Measurements from ENCODE around the gene SSMEM1.
A peak's percentile ranks its signal among the peaks of the same experiment; 100 is the strongest.
"Not testable (repeated sequence)": the region's sequence is repeated elsewhere in the genome, so short reads cannot be mapped to it uniquely, and the experiment has no call there.

Gene SSMEM1

GRCh38 chr7:130207642-130208041 is at the start of gene SSMEM1:
SSMEM1 (plus strand) TSS chr7:130207860; CDS start chr7:130207911, 51 bp downstream.
- DNase-seq: no peak

DNA sequence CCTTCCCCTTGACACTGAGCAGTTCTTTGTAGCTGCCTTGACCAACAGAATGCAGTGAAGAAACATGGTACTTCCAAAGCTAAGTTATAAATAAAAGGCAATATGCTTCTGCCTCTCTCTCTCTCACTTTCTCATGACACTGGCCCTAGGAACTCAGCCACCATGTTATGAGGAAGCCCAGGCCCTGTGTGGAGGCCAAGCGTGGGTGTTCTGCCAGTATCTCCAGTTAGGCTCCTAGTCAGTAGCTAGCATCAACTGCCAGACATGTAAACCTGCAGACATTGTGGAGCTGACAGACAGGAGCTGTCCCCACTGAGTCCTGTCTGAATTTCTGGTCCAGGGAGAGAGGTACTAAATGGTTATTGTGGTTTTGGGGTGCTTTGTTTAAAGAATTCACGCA is 47.6 kb upstream of the SSMEM1 start:
- DNase-seq: no peak

- no peak for DNase-seq
Observed at GRCh38 chr7:130160455-130160854, 47.2 kb upstream of the SSMEM1 start.

GRCh38 chr7:130162196-130162595 is 45.5 kb upstream of the SSMEM1 start:
- DNase-seq: no peak

DNA sequence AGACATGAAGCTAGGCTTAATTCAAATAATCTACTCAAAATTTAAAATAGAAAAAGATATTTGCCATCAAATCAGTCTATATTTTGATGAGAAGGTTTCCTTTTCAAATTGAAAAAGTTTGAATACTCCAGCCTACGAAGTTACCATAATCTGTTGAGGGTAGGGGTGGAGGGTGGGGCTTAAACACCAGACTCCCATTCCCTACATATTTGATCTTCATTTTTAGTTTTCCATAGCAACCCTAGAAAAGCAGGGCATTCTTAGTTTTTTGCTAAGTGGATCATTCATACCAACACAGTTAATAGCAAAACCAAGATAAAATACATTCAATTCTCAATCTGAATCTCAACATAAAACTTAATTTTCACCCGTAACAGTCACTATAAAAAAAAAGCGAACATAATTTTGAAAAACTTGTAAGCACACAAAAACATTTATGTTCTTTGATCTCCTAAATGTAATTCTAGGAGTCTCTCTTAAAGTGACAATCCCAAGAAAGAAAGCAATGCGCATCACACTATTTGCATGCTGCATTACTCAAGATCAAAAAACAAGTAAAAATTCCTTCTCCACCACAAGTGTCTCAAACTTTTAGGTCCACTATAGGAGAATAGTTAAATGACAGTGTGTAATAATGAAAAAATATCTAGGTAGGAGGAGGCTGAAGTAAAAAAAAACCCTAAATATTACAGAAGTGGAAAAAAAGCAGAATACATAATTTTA is 33.3 kb upstream of the SSMEM1 start:
- no peak for DNase-seq

DNA sequence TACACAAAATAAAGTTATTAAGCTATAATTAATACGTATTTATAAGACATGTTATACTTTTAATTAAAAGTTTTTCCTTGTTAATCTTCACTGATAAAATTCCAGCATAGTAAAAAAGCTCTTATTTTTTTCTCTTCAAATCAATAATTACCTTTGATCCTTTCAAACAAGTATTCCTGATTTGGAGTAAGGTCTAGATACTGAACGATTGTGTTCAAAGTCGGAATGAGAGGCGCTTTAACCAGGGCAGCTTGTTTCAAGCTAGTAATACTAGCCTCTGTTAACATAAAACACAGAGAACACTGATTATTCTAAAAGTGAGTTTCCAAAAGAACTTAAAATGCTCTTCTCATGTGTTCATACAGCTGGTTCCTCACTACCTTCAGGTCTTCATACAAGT is 29.4 kb upstream of the SSMEM1 start:
- DNase-seq: no peak

DNA sequence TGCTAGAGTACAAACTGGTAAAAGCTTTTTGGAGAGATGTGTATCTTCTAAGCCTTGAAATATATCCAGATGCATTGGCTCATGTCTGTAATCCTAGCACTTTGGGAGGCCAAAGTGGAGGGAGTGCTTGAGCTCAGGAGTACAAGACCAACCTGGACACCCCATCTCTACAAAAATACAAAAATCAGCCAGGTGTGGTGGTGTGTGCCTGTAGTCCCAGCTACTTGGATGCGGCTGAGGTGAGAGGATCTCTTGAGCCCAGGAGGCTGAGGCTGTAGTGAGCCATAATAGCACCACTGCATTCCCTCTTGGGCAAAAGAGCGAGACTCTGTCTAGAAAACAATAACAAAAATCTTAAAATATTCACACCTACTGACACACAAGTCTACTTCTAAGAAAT is 28.0 kb upstream of the SSMEM1 start:
- no peak for DNase-seq

GRCh38 chr7:130180571-130181262 is 26.9 kb upstream of the SSMEM1 start:
- DNase-seq: no peak

DNA sequence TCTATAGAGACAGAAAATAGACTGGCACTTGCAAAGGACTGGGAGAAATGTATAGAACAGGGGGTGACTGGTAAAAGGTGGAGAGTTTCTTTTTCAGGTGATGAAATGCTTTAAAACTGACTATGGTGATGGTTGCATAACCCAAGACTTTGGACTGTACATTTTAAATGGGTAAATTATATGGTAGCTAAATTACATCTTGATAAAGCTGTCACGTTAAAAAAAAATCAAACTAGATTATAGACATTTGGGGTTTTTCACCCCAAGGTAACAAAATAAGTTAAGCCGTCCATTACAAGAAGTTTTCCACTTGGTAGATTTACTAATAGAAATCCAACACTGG is 26.4 kb upstream of the SSMEM1 start:
- no peak for DNase-seq

GRCh38 chr7:130182990-130183389 is 24.7 kb upstream of the SSMEM1 start:
- no peak for DNase-seq

DNA sequence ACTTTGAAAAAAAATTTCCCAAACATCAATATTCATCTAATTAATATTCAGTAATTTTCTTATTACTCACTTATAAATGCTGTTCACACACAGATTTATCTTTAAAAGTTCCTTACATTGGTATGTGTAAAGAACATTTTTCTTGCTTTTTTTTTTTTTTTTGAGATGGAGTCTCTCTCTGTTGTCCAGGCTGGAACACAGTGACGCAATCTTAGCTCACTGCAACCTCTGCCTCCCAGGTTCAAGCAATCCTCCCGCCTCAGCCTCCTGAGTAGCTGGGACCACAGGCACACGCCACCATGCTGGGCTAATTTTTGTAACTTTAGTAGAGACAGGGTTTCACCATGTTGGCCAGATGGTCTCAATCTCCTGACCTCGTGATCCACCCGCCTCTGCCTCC is 23.3 kb upstream of the SSMEM1 start:
- DNase-seq: not testable (repeated sequence)

DNA sequence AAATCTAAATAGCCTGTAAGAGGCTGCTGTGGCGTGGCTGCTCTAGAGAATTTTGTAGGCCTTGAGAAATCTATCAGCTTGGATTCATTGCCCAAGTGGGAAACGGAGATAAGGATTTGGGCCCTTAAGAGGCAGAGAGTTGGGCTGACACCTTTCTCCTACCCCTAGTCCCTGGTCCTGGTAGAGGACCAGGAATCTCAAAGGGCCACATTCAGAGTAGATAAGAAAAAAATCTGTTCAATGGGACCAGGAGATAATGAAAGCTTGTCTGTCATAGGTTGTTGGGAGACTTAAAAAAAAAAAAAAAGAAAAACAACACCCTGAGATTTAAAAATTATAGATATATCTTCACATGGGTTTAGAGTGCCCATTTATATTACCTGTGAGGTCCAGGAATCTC is 20.3 kb upstream of the SSMEM1 start:
- no peak for DNase-seq

DNA sequence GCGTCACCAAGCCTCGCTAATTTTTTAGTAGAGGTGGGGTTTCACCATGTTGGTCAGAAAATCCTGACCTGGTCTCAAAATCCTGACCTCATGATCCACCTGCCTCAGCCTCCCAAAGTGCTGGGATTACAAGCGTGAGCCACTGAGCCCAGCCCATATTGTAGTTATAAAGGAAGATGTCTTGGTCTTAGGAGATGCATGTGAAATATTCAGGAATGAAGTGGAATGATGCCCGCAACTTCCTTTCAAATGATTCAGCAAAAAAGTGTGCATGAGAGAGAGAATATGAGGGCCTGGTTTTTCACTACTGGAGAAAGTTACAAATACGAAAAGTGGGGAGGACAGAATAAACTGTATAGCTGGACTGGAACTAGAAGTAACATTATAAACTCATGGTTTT is 18.3 kb upstream of the SSMEM1 start:
- DNase-seq: no peak

- DNase-seq: no peak
Observed at GRCh38 chr7:130191791-130192190, 15.9 kb upstream of the SSMEM1 start.

- DNase-seq: no peak
Observed at GRCh38 chr7:130195396-130195795, 12.3 kb upstream of the SSMEM1 start.

GRCh38 chr7:130196476-130196875 is 11.2 kb upstream of the SSMEM1 start:
- DNase-seq: no peak

GRCh38 chr7:130197094-130197493 is 10.6 kb upstream of the SSMEM1 start:
- DNase-seq: no peak

DNA sequence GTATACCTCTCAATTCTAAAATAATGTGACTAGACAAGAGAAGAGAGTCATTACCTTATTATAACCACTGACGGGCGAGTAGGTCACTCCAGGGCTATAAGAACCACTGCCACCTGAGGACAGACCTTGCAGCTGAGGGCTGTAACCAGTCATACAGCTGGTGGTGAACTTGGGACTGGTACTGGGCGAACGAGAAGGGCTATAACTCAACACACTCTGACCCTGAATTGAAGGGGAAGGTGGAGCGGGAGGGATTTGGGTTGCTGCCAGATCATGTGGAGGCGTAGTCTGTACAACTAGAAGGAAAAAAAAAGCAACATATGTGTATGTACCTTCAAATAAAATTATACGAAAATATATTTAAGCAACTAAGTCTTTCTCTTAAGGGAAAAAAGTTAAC is 5.9 kb upstream of the SSMEM1 start:
- no peak for DNase-seq

DNA sequence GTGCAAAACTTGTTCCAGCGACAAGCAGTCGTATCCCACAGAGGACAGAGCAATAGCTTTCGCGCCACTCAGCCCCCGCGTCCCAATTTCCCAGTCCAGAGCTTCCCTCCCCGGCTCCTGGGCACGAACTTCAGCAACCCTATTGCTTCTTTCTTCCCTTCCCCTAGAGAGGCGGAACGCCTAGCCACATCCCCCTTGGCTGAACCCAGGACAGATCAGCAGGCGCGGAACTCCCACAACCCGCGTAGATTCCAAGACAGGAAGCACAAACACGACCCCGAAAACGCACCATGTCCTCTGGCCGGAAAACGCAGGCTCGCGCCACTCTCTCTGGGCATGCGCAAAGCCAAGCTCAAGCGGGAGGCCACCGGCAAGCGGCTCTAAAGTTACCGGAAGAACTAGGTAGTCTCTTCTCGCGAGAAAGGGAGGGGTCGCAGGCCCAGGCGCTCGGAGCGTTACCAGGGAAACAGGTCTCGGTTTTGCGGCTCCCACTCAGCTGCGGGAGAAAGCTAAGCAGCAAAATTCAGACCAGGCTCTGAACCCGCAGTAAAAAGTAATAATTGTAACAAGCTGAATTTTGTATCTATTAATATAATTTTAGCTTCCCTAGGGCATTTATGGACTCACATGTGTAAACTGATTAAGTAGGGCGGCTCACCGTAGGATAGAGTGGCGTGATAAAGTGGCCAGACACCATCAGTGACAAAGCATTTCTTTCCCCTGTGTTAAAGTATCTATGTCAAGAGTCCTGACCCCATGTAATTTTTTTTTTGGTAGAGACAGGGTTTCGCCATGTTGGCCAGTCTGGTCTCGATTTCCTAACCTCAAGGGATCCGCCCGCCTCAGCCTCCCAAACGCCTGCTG is 2.3 kb upstream of the SSMEM1 start, which contains the start of gene TMEM209:
TMEM209 (minus strand) TSS at position 323 of the 864 bp plus-strand sequence; CDS start at position 292, 31 bp downstream.
- peak; percentile 98 for DNase-seq

DNA sequence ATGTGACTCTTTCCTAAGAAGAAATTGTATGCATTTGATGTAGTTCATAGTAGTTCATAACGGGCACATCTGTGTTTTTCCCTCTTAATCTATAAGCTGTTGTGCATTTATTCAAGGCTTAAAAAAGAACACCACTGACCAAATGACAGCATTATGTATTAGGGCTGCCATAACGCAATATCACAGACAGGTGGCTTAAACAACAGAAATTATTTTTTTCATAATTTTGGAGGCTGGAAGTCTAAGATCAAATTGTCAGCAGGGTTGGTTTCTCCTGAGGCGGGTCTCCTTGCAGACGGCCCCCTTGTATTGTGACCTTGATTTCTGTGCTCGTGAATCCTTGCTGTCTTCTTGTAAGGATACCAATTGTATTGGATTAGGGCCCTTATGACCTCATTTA is 627 bp upstream of the SSMEM1 start:
- no peak for DNase-seq

DNA sequence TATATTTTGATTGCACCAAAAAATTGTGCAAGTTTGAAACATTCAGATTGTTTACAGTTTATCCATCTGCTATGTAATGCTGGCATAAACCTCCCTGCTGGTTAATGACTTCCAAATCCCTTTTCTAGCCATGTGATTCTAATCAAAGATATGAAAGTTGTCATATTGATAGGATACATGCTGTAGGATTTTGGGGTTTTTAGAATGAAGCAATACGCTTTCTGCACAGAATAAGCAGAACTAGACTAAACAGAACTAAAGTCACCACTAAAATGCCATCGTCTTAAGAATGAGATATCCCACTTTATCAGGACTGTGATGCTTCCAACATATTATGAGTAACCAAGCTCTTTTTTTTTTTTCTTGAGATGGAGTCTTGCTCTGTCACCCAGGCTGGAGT is 856 bp downstream of the SSMEM1 start:
- DNase-seq: no peak

GRCh38 chr7:130210181-130210935 is 2.7 kb downstream of the SSMEM1 start:
- no peak for DNase-seq

DNA sequence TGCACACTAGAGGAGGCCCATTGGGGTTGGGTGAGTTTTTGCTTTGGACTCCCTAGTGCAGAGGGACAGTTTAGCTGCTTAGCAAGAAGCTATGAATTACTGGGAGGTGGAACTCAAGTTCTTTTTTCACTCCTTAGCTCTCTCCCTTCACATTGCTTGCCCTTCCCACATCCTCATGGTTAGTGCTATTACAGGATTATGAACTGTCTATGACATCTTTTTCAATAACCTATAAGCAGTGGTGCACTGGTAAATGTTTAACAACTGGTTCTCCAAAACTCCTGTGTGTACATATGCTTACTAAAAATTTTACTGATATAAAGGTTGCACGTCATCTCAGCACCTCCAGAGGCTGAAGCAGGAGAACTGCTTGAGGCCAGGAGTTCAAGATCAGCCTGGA is 6.2 kb downstream of the SSMEM1 start:
- DNase-seq: no peak

Measured in NCI-H1436 (cell line).